GM18520 (cell line): ENCODE data around the gene SGO2.

Experiments
- ATAC-seq: cut with Tn5 transposase; IDR thresholded peaks from one replicate; pipeline ENCODE4 v1.9.1; 2021; ENCODE audit not compliant: unreplicated experiment

The SGO2 gene

DNA sequence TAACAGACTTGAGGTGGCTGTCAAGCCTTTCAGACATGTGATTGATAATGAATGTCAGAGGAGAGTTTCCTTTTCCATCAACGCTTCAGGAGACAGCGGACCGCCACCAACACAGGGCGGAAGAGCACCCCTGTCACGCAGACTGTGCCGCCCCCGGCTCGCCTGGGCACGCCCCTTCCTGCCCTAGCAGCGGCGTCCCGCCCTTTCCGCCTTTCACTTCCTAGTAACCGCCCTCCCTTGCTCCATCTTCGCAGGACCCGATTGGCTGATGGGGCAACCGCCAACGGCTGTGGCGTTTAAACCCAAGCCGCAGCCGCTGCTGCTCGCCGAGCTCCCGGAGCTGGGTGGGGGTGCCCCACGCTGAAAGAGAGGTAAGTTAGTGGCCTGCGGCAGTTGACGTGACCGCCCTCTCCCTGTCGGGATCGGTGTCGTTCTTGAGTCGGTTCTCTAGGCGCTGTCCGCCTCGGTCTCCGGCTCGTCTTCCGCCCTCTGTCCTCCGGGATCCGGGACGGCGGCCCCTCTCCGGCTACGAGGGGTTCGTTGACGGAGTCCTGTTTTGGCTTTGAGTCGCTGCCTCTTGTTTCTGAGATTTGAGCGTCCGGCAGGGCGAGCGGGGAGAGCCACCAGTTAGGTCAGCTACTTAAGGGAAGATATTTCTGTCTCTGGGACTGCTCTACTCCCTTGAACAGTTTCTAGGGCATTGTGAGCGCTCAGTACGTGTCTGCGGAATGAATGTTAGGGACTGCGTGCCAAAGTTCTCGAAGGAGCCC is at the start of gene SGO2:
TSS of gene SGO2 (plus strand) at position 326 of the 770 bp plus-strand sequence. CDS start 6,769 bp downstream, outside the sequence.
- peak; percentile 99 for ATAC-seq

DNA sequence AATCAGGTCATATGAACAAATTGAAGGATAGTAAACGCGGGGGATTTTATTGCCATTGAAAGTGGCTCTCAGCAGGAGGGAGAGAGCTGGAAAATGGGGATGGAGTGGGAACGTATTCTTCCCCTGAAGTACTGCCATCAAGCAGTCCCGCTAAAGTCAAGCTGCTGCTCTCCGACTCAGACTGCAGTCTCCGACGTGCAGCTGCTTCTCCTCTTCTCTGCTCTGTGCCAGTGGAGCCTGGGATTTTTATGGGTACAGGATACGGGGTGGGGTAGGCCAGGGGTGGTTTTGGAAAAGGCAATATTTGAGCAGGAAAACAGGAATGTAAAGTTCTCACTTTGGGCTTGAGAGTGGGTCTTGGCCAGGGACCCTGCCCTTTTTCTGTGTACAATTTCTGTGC is 49.2 kb upstream of the SGO2 start:
- no peak for ATAC-seq

DNA sequence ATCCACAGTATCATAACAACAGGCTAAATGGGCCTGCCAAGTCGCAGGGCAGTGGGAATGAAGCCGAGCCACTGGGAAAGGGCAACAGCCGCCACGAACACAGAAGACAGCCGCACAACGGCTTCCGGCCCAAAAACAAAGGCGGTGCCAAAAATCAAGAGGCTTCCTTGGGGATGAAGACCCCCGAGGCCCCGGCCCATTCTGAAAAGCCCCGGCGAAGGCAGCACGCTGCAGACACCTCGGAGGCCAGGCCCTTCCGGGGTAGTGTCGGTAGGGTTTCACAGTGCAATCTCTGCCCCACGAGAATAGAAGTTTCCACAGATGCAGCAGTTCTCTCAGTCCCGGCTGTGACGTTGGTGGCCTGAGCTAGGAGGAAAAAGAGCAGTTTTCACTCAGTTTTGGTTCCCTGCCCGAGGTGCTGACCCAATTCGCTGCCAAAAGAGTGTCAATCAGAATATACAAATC is 48.3 kb upstream of the SGO2 start:
- no peak for ATAC-seq

GRCh38 chr2:200479692-200480265 is 46.2 kb upstream of the SGO2 start:
- no peak for ATAC-seq

GRCh38 chr2:200482194-200482593 is 43.8 kb upstream of the SGO2 start:
- peak; percentile 36 for ATAC-seq

GRCh38 chr2:200483729-200484198 is 42.2 kb upstream of the SGO2 start:
- peak; percentile 39 for ATAC-seq

GRCh38 chr2:200484934-200485333 is 41.1 kb upstream of the SGO2 start:
- no peak for ATAC-seq

GRCh38 chr2:200486529-200486928 is 39.5 kb upstream of the SGO2 start:
- ATAC-seq = no peak

DNA sequence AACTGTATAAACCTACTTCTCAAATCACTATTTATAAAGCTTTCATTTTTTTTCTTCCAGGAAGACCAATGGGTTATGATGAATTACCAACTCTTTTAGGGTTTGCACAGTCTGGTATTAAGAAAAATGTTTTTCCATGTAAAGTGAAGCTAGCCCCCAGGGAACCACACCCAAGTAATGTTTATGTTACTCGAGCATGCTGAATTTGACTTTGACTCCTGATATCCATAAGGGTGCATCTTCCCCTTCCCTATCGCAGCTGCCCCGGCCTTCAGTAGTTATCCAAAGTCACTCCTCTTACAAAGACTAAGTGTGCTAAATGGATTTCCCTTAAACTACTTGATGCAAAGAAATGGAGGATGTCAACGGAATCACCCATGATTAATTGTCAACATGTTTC is 37.8 kb upstream of the SGO2 start:
- no peak for ATAC-seq

- ATAC-seq = no peak
Measured at GRCh38 chr2:200490001-200490400, 36.0 kb upstream of the SGO2 start.

DNA sequence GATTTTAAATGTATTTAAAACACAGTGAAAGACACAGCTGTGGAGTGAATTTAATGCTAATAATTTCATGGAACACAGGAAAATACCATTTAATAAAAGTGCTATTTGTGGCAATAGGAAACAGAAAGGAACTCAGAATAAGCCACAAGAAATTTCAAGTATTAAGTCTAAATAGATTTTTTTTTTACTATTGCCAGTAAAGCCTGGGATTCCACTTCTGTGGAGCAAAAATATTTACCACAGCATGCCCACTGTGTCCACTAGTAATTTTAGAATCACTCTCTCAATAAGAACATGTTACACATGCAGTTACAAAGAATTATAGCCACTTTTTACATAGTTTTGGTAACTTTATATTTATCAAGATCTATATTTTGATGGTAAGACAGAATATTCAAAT is 33.4 kb upstream of the SGO2 start:
- ATAC-seq = no peak

DNA sequence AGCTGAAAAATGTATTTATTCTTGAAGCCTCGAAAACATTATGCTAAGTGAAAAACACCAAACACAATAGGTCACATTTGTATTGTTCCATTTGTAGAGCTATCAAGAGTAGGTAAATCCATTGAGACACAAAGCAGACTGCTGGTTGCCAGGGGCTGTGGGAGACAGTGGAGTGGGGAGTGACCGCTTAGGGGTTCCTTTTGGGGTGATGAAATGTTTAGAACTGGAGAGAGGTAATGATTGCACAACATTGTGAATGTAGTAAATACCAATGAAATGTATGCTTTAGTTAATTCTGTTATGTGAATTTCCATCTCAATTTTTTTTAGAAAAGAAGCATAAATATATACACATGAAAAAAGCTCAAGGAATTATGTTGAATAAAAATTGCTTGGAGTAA is 32.0 kb upstream of the SGO2 start:
- ATAC-seq = no peak

DNA sequence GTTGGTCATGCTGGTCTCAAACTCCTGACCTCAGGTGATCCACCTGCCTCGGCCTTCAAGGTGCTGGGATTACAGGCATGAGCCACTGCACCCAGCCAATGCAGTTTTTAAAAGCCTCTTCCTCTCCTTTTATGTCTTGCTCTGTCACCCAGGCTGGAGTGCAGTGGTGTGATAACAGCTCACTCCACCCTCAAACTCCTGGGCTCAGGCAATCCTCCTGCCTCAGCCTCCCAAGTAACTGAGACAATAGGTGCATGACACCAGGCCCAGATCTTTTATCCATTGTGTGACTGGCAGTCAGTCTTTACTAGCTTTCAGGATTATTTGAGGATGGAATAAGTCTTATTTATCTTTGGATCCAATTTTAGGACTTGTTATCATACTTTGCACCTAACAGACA is 29.3 kb upstream of the SGO2 start:
- no peak for ATAC-seq

- no peak for ATAC-seq
Measured at GRCh38 chr2:200498402-200499162, 27.4 kb upstream of the SGO2 start.

DNA sequence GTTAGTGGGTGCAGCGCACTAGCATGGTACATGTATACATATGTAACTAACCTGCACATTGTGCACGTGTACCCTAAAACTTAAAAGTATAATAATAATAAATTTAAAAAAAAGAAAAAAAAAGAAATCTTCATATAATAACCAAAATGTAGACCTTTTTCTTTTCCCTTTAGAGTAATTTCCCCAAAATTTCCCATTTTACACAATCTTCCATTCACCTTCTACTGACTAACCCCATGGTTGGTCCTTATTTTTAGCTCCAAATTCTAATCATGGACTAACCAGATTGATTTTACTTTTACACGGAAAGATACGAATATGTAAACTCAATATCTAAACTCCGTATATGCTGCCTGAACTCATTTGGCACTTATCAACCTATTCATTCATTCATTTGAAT is 23.8 kb upstream of the SGO2 start:
- ATAC-seq = no peak

DNA sequence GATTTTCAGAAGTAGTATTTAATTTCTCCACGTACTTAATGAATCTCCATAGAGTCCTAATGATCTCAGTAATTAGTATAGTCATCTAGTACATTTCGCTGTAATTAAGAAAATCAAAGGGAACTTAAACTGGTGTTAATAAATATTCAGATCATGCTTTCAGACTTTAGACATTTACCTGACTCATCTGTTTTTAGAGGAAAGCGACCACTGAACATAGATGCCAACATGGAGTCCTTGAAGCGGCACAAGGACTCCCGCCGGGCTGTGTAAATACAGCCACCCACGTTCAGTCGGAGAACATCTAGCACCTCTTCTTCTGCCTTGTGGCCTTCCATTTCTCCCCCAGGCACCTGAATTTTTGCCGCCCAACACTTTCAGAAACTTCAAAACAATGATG is 19.3 kb upstream of the SGO2 start:
- no peak for ATAC-seq

DNA sequence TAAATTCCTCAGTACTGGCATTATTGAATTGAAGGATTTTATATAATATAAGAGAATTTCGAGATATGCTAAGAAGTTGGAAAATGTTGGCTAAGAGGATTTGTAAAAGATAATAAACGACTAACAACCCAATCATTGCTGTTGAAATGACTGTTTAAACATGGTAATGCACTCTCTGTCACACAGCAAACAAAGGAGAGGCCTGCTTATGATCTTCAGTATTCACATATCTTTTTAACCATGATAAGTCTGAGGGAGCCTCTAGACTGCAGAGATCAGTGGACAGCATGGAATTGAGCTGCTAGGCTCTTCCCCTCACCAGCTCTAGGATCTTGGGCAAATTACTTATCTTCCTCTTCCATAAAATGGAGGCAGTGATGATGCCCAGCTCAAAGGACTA is 18.8 kb upstream of the SGO2 start:
- no peak for ATAC-seq

DNA sequence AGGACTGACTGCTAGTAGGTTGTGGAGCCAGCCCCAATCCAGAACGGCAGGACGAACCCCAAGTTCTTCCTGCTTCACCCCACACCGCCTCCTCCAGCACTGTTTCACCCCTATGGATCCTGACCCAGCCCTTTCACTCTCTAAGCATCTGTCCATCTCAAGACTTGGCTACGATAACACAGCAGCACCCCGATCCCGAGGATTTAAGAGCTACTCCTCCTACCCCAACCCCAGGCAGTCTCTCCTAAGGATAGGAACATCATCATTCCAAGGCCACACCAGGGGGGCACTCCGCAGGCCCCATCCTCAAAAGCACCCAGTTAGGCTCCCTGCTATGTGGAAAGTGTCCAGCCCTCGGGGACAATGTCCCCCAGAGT is 16.8 kb upstream of the SGO2 start:
- no peak for ATAC-seq

- peak; percentile 98 for ATAC-seq
Measured at GRCh38 chr2:200509612-200510433, 16.2 kb upstream of the SGO2 start, which contains the start of gene KCTD18. KCTD18 (minus strand) TSS chr2:200510068; CDS start chr2:200507016, 3,052 bp downstream.

- no peak for ATAC-seq
Measured at GRCh38 chr2:200515155-200515554, 10.9 kb upstream of the SGO2 start.

GRCh38 chr2:200523158-200523557 is 2.8 kb upstream of the SGO2 start:
- ATAC-seq = no peak
